GM10266 (cell line): ENCODE measurements around the gene CLHC1.
"Not testable (repeated sequence)": the region's sequence is repeated elsewhere in the genome, so short reads cannot be mapped to it uniquely, and the experiment has no call there.

Experiments
- DNase-seq: peaks from one replicate; pipeline ENCODE4 v3.0.0; 2012; ENCODE audit errors: extremely low spot score
- TF ChIP-seq, protein P1 (sequence below): IDR thresholded peaks from 2 replicates; pipeline ENCODE4 v1.5.1; 2012; ENCODE audit warnings: mild to moderate bottlenecking, low read depth; ENCODE audit not compliant: control insufficient read depth, insufficient read depth; ENCODE audit errors: missing control alignments

Gene CLHC1

DNA sequence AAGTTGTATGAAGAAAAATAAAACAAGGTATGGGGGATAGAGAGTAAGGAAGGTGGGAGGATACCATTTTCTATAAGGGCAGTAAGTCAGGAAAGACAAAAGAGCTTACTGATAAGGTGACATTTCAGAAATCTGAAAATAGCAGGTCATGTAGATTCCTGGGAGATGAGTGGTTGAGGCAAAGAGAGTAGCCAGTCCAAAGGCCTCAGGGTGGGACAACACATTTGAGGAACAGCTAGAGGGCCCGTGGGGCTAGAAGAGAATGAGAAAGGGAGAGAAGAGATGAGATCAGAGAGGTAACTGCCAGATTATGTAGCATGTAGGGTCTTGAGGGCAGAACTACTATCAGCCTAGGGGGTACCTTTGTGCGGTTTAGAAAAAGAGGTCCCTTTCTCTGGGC, 2.9 kb downstream of the CLHC1 start:
- DNase-seq: no peak
- TF ChIP-seq, protein P1, sequence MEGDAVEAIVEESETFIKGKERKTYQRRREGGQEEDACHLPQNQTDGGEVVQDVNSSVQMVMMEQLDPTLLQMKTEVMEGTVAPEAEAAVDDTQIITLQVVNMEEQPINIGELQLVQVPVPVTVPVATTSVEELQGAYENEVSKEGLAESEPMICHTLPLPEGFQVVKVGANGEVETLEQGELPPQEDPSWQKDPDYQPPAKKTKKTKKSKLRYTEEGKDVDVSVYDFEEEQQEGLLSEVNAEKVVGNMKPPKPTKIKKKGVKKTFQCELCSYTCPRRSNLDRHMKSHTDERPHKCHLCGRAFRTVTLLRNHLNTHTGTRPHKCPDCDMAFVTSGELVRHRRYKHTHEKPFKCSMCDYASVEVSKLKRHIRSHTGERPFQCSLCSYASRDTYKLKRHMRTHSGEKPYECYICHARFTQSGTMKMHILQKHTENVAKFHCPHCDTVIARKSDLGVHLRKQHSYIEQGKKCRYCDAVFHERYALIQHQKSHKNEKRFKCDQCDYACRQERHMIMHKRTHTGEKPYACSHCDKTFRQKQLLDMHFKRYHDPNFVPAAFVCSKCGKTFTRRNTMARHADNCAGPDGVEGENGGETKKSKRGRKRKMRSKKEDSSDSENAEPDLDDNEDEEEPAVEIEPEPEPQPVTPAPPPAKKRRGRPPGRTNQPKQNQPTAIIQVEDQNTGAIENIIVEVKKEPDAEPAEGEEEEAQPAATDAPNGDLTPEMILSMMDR: no peak

DNA sequence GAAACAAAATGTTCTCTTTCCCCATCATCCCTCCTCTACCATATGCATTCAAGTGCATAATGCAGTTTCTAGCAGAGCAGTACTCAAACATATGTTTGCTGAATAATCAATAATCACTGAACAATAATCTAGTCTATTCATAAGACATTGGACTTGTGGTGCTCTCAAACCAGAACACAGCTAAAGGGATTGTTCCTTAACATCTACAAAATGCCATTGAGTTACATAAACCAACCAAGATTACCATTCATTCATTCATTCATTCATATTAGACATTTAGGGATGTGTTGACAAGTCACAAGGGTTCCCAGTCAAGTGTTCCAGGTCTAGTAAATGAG, 3.9 kb downstream of the CLHC1 start:
- no peak for DNase-seq
- TF ChIP-seq, protein P1: no peak

DNA sequence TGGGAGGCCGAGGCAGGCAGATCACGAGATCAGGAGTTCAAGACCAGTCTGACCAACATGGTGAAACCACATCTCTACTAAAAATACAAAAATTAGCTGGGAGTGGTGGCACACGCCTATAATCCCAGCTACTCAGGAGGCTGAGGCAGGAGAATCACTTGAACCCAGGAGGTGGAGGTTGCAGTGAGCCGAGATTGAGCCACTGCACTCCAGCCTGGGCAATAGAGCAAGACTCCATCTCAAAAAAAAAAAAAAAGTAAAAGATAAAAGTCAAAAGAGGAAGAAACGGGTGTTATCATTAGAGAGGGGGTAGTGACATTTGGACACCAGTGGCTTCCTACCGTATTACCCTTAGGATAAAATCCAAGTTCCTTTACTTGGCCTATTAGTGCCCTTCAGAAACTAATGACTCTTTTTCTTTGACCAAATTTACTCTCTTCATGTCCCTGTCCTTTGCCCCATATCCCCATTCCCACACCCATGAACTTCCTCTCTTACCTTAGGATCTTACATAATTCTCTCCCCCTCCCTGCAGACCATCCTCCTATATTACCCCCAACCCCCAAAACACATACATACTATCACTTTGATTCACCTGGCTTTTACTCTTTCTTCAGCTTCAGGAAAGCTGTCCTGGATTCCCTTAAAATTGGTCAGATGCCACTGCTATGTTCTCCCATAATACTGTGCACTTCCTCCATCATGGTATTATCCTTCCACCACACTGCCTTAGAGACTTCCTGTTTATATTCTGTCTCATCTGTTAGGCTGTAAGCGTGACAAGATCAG, 4.5 kb downstream of the CLHC1 start:
- not testable (repeated sequence) for DNase-seq

DNA sequence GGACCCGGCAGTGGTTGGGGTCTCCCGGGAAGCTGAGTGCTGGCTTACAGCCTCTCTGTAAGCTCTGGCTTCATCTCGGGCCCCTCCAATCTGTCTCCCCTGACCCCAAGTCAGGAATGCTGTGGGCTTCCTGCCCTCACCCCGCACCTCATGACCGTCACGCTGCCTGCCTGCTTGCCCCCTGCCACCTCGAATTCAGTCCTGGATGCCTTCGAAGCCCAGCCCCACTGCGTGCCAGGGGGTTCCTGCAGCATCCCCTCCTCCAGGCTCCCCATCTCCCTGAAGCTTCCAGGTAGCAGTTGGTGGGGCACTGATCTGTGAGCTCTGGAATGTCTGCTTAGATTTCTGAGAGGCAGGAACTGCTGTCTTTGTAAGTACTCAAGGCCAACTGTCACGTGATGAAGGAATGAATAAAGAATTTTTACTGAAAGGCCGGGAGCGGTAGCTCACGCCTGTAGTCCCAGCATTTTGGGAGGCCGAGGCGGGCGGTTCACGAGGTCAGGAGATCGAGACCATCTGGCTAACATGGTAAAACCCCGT, 6.5 kb downstream of the CLHC1 start:
- no peak for DNase-seq
- TF ChIP-seq, protein P1: no peak

DNA sequence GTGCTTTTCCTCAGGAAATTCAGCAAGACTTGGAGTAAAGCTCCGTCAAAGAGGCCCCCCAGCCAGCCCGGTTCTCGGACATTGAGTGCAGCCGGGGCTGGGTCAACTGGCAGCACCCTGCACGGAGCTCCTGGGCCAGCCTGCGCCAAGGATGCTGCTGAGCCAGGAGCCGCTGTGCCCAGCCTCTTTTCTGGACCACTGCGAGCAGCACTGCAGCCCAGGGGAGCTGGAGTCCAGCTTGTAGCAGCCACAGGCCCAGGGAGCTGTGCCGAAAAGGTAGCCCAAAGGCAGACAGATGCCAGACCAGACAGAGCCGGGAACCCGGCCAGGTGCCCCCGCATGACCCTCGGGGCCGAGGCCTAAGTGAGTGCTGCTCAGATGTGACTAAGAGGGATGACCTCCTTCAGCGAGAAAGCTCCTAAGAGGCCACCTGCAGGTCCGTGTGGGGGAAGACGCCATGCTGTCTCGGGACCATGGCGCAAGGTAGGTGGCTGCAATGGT, 7.3 kb downstream of the CLHC1 start:
- no peak for DNase-seq
- TF ChIP-seq, protein P1: no peak

DNA sequence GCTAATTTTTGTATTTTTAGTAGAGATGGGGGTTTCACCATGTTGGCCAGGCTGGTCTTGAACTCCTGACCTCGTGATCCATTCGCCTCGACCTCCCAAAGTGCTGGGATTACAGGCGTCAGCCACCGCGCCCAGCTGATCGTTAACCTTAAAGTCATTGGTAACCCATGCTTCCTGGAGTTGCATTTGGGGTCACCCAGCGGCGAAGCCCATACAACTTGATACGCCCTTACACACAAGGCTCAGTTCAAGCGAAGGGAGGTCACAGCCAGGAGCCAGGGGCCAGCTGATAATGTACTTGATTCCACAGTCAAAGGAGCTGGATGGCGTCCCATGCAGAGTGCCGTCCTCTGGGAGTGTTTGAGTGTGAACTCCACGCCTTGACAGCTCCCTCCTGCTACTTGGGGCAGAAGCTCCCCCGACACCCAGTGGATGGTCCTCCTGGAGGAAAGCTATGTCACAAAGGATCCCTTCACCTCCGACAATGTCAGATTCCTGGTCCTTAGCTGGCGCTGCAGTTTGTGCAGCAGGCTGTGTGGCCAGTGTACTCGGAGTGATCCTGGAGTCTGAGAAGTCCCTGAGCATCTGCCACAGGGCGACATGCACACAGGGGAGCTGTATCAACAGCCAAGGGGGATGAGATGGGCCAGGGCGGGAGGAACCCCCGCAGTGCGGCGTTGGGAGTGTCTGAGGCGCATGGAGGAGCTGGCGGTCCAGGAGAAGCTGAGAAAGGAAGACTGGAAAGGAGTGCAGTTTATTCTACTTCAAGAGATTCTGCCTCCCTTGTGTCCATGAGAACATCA, 7.9 kb downstream of the CLHC1 start:
- DNase-seq: no peak
- TF ChIP-seq, protein P1: no peak

DNA sequence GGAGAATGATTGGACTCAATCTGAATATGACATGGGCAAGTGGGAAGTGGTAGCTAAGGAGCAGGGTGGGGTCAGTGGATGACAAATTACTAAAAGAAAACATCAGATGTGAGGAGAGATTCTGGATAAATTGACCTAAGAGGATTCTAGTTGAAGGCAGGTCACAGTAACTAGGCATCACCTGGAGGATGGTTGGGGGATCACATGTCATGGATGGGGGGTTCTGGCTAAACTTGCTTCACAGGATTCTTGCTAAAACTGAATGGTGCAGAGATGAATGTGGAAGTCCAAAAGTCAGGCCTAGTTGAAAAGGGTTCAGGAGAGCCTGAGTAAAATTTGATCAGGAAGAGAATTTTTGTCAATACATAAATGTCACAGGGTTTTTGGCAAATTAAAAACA, 18.3 kb downstream of the CLHC1 start:
- DNase-seq: no peak
- TF ChIP-seq, protein P1: no peak
